Measurements from ENCODE around the gene HPSE2.
A peak's percentile ranks its signal among the peaks of the same experiment; 100 is the strongest.
"Not testable (repeated sequence)": the region's sequence is repeated elsewhere in the genome, so short reads cannot be mapped to it uniquely, and the experiment has no call there.

The HPSE2 gene

DNA sequence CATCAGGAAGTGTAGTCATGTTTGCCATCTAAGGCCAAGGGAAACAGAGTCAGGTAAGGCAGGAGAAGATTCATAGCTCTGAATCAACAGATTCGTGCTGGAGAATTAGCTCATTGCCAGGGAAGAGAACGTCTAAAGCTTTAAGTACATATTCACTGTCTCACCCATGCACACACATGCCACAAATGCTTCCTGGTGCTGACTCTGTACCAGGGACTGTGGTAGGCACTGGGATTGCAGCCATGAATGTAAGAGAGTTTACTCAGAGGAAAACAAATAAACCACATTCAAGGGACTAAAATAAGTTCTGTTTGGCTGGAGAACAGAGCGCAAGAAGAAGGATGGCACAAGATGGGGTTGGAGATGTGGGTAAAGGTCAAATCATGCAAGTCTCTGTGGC is 699.1 kb downstream of the HPSE2 start:
- DNase-seq, result no peak

DNA sequence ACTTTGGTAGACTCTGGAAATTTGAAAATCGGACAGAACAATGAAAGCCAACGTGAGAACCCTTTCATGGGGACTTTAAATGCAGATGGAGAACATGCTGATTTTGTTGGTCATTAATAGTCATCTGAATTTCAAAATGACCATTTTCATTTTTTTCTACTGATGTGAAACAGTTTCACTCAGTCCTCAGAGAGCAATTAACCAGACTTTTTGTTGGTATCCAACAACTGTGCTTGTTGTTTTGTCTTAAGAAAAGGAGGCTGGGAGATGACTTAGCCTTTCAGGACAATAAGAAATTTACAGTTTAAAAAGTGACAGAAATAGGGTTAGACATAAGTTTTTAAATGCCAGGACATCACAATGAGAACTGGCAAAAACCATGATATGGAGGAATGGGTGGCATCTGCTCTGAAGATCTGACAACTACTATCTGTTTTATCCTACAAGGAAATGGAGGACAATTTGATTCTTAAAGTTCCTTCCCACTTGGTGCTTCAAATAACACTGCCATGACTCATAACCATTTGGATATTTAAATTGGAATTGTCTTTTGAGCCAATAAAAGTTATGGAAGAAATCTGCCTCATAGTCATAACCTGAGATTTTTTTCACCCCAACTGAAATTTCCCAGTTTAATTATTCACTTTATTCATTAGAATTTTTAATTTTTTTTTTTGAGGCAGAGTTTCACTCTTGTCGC is 701.8 kb downstream of the HPSE2 start:
- no peak for DNase-seq

DNA sequence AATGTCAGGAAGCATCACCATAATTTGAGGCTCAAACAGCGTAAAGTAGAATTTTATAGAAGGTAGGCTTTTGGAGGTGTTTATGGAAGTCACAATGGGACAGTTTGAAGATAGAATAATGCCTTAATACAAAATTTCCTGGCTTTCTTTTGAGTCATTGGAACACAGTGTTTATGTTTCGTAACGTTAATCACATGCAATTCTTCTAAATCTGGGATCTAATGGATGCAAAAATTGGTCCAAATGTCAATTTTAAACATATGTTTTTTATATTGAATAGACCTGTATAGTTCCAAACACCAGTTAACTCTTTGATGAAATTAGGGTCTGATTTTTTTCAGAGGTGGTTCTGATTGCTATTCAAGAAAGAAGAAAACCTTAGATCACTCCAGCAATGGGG is 702.4 kb downstream of the HPSE2 start:
- no peak for DNase-seq

DNA sequence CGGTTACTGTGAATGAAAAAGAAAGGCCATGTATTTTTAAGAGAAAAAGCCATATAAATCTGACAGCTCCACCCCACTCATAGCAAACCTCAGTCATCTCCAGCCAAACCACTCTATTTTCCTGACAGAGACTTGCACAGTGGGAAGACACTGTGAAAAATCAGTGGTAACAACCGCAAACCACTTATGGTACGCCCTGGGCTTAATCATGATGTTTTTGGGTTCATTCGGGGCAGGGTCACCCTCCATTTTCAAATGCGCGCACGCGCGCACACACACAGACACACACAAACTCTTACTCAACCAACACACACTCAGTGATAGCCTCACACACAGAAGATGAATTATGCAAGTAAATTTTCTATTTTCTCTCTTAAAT is 706.9 kb downstream of the HPSE2 start:
- no peak for DNase-seq

DNA sequence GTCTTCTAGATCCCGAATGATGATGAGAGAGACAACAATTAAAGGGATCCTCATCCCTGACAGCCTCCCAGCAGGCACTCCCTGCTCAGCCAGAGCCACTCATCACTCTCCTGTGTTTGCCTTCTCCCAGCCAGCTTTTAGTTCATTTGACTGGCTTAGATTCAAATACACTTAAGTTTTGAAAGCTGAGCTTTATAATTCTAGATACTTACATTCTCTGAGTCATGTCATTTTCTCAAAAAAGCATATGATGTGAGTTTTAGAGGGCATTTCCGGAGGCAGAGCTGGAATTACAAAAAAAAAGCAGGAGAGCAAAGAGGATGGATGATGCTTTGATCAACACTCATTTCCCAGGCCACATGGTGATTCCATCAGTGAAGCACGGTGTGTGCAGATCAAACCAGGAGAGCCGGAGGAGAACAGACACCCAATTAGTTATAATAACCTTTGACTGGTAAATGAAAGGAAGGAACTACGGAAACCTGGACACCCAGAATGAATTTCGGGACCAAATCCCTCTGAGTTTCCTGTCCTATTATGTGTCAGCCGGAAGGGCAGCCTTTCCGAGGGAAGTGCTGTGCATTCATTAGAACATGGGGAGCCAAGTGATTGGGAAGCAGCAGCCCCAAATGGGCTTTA is 707.4 kb downstream of the HPSE2 start:
- no peak for DNase-seq

DNA sequence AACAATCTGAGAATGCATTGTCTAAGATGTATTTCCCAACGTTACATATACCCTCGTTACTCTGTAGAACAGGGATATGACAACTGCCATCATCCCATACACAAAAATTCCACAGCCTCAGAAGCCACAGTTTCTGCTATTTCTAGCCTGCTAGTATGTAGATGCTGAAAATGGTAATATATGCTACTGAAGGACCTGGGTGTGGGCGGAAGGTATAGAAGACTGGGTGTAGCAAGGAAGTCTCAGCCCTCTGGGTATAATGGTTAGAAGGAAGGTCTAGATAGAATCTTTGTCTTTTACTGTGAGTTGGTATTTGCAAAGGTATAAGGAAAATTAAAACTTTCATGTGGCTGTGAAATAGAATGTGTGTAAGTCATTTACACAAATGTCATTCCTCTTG is 709.7 kb downstream of the HPSE2 start:
- DNase-seq, result no peak

DNA sequence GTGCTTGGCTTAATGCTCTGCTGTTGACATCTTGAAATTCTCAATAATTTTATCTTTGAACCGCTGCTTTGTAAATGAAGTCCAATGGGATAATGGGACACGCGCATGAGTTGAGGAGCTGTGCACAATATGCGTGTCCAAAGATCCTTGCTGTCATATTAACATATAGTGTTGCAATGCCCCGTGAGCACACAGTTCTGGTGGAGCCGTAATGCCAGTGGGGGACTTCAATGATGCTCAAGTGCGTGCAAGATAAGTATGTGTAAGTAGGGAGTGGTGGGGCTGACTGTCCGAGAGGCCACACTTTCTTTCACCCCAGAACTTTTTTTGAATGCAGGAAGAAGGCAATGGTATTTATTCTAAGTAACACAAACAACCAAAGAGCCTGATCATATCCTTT is 711.5 kb downstream of the HPSE2 start:
- no peak for DNase-seq

DNA sequence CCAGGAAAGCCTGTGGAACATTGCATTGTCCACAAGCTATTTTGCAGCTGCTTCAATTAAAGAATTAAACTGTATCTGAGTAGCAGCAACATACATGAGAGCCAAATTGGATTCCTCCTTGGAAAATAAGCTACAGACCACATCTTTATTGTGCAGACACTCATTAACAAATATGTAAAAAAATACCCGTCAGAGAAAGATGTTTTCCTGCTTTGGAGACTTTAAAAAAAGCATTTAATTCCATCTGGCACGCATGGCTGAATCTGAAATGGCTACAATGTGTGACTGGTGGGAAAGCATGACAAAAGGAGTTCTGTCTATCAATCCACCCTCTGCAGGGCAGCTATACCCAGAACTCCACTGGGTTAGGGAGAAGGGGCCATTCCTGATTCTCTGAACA is 715.8 kb downstream of the HPSE2 start:
- DNase-seq, result no peak

DNA sequence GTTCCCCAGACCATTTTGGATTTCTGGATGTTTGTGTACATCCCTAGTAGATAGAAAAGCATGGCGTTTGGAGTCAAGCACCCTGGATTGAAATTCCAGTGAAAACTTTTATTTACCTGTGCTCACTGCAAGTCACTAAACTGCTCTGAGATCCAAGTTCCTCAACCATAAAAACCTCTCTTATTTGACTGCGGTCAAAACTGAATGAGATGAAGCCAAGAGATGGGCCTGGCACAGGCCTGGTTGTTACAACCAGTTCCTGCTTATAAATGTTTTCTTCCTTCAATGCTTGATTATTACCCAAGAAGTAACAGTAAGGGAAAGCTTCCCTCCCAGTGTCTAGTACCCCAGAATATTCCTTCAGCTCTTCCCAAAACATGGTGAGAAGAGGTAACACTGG is 718.0 kb downstream of the HPSE2 start:
- DNase-seq, result no peak

DNA sequence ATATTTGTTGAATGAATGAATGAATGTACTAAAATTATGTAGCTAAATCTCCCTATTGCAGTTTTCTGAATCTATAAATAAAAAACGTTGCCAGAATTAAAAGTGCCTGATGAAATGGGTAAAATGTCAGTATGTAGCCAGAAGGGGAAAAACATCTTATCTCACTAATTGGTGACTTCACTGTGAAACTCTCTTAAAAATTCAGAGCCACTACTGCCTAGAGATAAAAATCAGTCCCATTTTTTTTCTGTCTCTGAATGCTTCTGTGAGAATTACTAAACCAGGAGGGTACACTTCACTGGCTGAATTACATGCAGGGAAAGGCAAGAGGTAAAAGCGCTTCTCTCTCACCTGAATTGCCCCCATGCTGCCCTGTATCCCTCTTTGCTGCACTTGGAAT is 719.3 kb downstream of the HPSE2 start:
- DNase-seq, result no peak

DNA sequence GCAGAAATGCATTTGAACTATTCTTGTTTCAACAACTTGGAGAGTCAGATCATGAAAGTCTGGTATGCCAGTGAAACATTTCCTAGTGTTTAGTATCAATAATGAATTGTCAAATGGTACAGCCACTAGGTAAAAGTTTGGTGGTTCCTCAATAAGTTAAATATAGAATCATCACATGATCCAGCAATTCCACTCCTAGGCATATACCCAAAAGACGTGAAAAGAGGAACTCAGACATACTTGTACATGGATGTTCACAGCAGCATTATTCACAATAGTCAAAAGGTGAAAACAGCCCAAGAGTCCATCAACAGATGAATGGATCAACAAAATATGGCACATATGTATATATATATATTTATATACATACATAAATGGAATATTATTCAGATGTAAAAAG is 721.9 kb downstream of the HPSE2 start:
- no peak for DNase-seq

DNA sequence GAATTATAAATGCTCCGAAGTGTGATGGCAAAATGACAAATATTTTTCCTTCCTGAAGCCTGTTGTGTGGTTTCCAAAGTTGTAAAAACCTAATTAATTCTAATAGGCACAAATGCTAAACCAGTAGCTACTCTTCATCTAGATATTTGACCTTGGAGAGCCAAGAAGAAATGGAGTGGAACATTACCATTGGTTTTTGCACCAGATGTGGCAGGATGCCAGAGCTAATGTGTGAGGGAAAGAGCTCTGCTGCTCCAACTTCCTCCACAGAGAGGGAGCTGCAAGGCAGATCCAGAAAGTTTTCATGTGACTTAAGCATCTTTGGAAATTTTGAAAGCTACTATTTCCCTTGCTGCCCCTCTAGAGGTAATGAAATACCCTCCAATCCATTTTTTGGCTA is 723.8 kb downstream of the HPSE2 start:
- no peak for DNase-seq

DNA sequence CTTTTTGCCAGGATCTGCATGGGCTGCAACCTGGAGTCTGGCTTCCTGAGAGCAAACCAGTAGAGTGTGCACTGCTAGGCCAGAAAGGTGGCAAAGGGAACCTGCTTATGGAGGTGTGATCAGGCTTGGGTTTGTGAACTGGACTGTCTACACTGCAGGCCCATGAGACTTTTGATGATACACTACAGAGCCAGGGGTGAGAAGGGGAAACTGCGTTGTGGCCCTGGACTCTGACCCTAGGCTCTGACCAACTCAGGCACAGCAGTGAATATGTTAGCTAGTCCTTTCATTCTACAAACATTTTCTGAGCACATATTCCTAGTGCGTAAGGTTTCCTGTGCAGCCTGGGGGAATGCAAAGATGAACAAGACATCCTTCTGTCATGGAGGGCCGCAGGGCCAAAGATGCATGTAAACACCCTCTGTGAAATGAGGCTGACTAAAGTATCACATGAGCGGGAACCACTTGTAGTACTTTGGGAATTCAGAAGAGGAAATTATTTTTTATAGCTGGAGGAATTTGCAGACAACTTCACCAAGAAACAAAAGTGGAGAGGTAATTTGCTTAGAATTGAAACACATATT is 725.1 kb downstream of the HPSE2 start:
- DNase-seq, result no peak

DNA sequence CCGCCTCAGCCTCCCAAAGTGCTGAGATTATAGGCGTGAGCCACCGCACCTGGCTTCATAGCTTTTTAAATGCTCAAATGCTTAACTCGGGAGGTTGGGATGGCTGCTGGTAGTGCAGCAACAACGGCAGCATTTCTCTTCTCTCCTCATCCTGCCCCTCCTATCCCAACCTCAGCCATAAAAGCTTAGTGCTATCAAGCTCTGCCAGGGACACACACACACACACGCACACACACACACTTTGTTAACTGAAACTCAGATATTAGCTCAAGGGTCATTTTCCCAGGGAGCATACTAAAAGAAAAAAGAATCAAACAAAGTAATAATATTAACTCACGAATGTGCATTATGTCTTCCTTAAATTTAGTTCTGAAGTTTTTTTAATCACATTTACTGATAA is 725.9 kb downstream of the HPSE2 start:
- no peak for DNase-seq

DNA sequence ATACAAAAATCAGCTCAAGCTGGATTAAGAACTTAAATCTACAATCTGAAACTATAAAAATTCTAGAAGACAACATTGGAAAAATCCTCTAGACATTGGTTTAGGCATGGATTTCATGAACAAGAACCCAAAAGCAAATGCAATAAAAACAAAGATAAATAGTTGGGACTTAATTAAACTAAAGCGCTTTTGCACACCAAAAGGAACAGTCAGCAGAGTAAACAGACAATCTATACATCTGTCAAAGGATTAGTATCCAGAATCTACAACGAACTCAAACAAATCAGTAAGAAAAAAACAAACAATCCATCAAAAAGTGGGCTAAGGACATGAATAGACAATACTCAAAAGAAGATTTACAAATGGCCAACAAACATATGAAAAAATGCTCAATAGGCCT is 733.1 kb downstream of the HPSE2 start:
- not testable (repeated sequence) for DNase-seq

DNA sequence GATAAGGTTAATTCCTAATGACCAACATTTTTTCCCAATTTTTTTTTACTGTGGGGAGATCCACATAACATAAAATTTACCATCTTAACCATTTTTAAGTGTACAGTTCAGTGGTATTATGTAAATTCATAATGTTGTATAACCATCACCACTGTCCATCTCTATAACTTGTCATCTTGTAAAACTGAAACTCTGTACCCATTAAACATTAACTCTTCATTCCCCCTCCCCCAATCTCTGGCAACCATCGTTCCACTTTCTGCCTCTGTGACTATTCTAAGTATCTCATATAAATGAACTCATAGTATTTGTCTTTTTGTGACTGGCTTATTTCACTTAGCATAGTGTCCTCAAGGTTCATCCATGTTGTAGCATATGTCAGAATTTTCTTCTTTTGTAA is 742.9 kb downstream of the HPSE2 start:
- DNase-seq, result no peak

DNA sequence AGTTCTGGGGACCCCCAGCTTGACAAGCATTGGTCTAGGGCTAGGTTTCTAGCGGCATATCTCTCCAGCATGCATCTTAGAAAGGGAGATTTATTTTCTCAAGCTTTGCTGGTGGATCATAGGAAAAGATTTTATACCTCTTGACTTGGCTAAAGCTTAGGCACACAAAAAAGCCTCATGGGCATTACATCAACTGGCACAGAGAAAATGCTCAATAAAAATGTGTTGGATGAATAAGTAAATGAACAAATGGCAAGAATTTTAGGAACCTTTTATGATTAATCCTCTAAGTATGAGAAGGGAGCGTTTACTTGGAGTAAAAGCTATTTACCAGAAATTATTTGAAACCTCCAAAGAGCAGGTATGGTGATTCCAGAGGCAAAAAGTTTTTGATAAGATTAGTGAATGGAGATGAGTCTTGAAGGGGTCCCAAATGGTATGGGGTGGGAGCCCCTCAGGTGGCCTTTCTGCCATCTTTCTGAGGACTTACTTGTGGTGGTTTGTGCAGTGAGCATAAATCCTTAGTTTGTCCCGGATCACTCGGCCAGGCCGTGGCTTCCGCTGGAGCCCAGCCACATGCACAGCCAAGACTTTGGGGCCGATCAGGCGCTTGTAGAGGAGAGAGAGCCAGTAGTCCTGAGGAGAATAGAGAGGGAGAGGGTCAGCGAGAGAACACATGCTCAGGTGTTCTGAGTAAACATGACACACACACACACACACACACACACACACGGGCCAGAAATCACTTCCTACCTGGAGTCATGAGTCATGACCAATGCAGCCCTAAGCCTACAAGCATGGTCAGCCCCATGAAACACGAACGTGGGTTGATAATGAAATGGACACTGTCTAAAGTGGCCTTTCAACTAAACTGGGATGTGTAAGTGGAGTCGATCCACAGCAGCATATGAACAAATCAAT is 745.8 kb downstream of the HPSE2 start:
- no peak for DNase-seq

DNA sequence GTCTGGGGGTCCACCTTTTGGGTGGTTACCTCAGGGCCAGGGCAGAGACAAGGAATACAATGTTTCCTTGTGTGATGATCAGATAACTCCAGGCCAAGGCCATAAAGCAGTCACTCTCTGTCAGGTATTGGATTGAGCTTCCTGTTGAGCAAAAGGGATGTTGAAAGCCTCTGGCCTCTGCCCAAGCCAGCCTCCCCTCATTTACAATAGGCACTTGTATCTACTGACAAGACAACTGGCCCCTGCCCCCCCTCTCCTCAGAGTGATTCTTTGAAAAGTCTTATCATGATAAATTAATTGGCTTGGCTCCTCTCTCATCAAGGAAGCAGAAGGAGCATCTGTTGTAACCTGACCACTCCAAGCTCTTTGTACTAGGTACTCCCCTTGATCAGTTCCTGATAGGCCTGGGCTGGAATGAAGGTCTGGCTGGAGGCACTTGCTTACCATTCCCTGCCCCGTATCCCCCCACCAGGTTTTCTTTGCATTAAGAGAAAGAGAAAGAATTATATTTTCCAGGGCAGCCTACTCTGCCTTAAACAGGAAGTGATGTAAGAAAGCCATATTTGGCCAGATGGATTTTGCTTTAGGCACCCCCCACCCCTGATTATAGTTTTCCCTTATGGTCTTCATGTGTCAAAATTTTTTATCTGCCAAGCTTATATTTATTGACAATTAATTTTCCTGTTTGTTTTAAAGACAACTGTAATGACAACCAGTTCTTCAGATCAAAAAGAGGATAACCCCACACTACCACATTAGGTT is 746.8 kb downstream of the HPSE2 start:
- peak; percentile 25 for DNase-seq

DNA sequence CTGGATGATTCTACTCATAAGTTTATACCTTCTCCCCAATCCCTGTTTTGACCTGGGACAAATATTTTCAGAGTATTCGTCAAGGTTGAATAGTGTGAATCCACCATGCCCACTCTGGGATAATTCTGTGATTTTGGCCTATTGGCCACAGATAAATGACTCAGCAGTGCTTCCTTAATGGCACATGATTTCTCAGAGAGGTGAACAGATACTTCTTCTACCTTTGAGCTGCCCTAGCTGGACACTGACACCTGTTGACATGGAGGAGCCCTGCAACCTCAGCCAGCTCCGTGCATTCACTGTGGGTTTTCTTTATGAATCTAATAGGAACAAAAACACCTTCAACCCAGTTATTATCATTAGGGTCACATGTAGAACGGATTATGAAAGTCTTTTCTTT is 748.0 kb downstream of the HPSE2 start:
- DNase-seq, result no peak

DNA sequence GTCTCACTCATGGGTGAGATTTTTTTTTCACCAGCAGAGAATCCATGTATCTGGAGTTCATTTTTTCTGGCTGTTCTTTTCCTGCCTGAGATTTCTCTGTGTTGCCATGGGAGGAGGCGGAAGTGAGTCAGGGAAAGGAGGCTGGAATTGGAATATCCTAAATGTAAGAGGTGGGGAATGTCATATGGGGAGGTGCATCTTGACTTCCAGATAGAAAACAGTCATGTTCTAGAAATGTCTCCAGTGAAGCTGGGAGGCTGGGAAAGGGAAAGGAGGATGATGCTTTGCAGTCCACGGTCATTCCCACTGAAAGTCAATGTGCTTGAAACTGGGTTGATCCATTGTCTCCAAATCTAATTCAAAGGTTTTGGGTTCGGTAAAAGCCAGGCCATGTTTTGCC is 749.2 kb downstream of the HPSE2 start:
- DNase-seq, result no peak

DNA sequence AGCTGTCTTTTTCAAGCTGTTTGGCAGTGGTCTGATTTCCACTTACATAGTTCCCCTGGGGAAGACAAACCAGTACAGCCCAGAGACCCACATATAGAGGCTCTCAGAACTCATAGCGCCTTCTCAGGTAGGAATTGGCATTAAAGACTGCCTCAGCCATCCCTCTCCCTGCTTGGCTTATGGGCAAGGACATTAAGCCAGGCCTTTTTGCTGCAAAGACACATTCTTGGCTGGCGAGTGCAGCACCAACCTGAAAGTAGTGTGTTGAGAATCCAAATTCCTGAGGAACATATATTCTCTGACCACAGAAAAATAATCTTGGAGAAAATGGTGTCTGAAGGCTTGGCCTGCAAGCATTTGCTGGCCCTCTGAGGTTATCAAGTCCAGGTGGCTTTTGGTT is 749.7 kb downstream of the HPSE2 start:
- no peak for DNase-seq

DNA sequence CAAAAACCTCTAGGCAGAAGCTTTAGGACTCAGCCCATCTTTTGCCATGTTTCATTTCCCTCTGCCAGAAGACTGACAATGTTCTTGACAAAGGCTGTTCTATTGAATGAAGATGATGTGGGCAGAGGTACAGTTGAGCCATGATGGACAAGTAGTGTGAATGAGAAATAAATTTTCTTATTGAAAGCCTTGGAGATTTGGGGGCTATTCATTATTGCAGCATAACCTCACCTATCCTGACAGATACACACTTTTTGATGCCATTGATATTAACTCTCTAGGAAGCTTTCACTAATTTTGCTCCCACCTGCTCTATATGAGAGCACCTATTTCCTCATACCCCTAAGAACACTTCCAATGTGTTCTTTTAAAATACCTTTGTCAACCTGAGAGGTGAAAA is 752.0 kb downstream of the HPSE2 start:
- DNase-seq, result no peak

DNA sequence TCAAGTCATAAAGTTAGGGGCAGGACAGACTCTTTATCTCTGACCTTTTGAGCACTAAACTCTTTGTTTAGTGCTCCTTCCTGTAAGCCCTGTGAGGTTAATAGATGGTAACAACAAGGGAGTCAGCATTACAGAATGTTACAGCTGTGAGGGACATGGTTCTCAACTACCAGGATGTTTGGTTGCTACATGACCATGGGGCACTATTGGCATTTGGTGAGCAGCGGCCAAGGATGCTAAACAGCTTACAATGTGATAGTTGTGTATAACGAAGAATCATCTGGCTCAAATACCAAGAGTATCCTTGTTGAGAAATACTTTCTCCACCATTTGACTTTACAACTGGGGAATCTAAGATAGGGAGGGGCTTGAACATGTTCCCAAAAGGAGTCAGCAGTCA is 753.6 kb downstream of the HPSE2 start:
- DNase-seq, result no peak
